GM18526 (cell line): ENCODE measurements around the gene MAFF.
A peak's percentile ranks its signal among the peaks of the same experiment; 100 is the strongest.

ENCODE experiments used
- POLR2A ChIP-seq: IDR thresholded peaks from 3 replicates; pipeline ENCODE4 v1.6.1; 2011; ENCODE audit not compliant: insufficient read length; ENCODE audit errors: extremely low read depth

MAFF gene

GRCh38 chr22:38212442-38212841 is 10.6 kb downstream of the MAFF start:
- TF ChIP-seq POLR2A = no peak

DNA sequence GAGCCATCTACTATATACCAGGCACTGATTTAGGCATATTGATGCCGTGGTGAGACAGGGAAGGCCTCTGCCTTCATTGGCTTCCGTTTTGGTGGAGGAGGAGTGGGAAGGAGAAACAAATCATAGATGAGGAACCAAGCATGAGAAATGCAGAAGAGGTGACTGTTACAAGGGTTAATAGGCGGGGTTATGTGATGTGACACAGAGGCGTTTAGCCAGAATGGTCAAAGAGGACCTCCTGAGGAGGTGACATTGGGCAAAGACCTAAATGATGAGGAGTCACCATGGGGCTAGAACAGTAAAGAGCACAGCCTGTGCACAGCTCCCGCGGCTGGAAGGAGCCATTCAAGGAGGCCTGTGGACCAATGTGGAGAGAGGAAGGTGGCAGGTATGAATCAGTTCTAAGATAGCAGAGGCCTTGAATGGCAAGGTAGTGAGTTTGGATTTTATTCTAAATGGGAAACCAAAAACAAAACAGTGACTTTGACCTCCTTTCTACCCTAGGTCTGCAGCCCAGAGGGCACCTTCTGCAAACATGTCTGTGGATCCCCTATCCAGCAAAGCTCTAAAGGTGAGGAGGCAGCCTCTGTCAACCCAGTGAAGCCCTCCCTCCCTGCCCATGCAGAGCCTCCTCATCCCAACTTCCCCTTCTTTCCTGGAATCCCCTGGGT is 11.7 kb downstream of the MAFF start:
- no peak for TF ChIP-seq POLR2A

- no peak for TF ChIP-seq POLR2A
These were observed 12.2 kb downstream of the MAFF start for GRCh38 chr22:38213990-38214301.

- TF ChIP-seq POLR2A = peak; percentile 10
These were observed 12.7 kb downstream of the MAFF start for GRCh38 chr22:38214302-38215056.

GRCh38 chr22:38215156-38216038 is 13.6 kb downstream of the MAFF start:
- no peak for TF ChIP-seq POLR2A

DNA sequence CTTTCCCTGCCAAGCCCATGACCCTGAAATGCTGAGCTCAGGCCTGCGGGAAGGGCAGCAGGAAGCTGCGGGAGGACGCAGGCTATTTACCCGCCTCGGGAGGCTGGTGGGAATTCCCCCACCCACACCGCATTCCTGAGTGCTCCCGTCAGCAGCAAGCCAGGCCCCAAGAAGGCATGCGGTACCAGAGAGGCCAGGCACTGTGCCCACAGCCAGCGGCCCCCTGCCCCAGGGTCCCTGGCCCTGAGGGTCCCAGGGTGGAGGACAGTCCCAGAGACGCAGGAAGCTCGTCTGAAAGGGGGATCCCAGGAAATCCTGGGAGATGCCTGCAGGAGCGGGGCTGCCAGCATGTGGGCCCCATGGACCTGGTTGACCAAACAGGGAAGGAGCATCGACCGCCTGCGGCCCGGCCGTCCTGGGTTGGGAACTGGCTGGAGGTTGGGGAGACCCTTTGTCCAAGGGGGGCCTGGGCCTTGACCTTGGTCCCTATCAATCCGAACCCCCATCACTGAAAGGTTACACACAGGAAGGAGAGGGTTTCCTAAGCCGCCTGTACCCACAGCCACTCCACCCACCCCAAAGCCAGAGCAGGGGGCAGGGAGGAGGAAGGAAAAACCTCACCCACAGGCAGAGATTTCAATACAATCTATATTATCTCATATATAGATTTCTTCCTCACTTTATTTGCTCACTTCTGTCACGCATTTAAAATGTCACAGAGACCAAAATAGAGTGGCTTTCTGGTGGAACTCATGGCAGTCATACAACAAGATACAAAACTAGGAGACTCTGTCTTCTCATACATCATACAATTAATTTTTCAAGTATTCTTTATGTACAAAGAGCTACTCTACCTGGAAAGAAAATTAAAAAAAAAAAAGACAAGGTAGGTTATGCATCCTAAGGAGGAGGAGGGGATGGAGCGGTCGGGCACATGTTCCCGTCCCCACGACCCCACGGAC is 17.1 kb downstream of the MAFF start:
- TF ChIP-seq POLR2A = no peak

- TF ChIP-seq POLR2A = no peak
These were observed 17.8 kb downstream of the MAFF start for GRCh38 chr22:38219632-38220031.

DNA sequence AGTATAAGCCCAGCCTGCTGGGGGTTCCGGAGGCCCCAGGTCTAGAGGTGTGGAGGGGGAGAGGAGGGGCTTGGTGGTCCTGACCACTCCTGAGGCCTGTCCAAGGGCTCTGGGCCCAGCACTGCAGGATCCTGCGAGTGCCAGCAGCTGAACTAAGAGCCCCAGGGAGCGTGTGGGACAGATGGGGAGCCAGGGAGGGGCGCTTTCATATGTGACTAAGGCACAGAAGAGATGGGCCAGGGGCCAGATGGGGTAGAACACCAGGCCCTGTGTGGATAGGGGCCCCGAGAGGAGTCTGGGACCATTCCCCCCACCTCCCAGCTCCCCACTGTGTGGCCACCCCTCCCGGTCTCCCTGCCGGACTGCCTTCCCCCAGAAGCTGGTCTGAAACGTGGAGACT is 18.4 kb downstream of the MAFF start:
- TF ChIP-seq POLR2A = no peak

- no peak for TF ChIP-seq POLR2A
These were observed 19.0 kb downstream of the MAFF start for GRCh38 chr22:38220653-38221386.

DNA sequence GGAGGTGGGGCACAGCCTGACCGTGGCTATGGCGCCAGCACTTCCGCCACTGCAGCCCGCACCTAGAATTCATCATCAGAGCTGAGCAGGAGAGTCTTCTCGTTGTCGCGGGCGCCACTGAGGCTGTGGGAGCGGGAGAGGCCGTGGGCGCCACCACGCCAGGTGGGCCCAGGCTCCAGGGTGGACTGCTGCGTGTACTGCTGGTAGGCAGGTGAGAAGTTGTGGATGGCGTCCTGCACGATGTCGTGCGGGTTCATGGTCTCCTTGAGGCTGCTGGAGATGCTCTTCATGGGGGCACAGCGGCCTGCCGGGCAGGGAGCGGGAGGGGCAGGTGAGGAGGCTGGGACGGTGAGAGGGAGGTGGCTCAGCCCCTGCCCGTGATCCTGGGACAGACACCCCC is 19.6 kb downstream of the MAFF start:
- TF ChIP-seq POLR2A = no peak

- no peak for TF ChIP-seq POLR2A
These were observed 20.4 kb downstream of the MAFF start for GRCh38 chr22:38221908-38222796.

- no peak for TF ChIP-seq POLR2A
These were observed 21.0 kb downstream of the MAFF start for GRCh38 chr22:38222797-38223119.

GRCh38 chr22:38223289-38223960 is 21.6 kb downstream of the MAFF start:
- TF ChIP-seq POLR2A = no peak
